Measurements from ENCODE around the gene PITRM1. TPM values are rescaled to one million over a fixed set of nuclear protein-coding genes. Genes with fewer than 3 reads are reported as not detected.

Gene PITRM1
- total RNA-seq, 4 donors from 2014 or later = 73.1 to 109 (median 81.8) TPM

- TF ChIP-seq CTCF (IDR thresholded peaks at IDR 0.05; ENCODE audit: low read depth) = no peak
Measured at GRCh38 chr10:3142146-3142875, 30.3 kb downstream of the PITRM1 start.

- no peak for TF ChIP-seq CTCF (IDR thresholded peaks at IDR 0.05; ENCODE audit: low read depth)
Measured at GRCh38 chr10:3141351-3142005, 31.1 kb downstream of the PITRM1 start.

- TF ChIP-seq CTCF (IDR thresholded peaks at IDR 0.05; ENCODE audit: low read depth) = no peak
Measured at GRCh38 chr10:3140280-3140679, 32.3 kb downstream of the PITRM1 start.

- TF ChIP-seq CTCF (IDR thresholded peaks at IDR 0.05; ENCODE audit: low read depth) = no peak
Measured at GRCh38 chr10:3139216-3139910, 33.2 kb downstream of the PITRM1 start.

- TF ChIP-seq CTCF (IDR thresholded peaks at IDR 0.05; ENCODE audit: low read depth) = no peak
Measured at GRCh38 chr10:3137958-3138726, 34.4 kb downstream of the PITRM1 start.

- no peak for TF ChIP-seq CTCF (IDR thresholded peaks at IDR 0.05; ENCODE audit: low read depth)
Measured at GRCh38 chr10:3136763-3137611, 35.6 kb downstream of the PITRM1 start.
